HG02981 (cell line): ENCODE data around the gene INPP4B.
"Not testable (repeated sequence)": the region's sequence is repeated elsewhere in the genome, so short reads cannot be mapped to it uniquely, and the experiment has no call there.

Experiments
- ATAC-seq: cut with Tn5 transposase; IDR thresholded peaks from one replicate; pipeline ENCODE4 v1.9.1; 2021; ENCODE audit warnings: mild to moderate bottlenecking, moderate library complexity; ENCODE audit not compliant: unreplicated experiment

INPP4B gene

GRCh38 chr4:142826503-142827241 lies 19.4 kb downstream of the INPP4B start:
- no peak for ATAC-seq

GRCh38 chr4:142824368-142824767 lies 21.7 kb downstream of the INPP4B start:
- ATAC-seq = no peak

GRCh38 chr4:142823796-142824195 lies 22.3 kb downstream of the INPP4B start:
- ATAC-seq = no peak

- no peak for ATAC-seq
Measured at GRCh38 chr4:142818476-142818875, 27.6 kb downstream of the INPP4B start.

- ATAC-seq = no peak
Measured at GRCh38 chr4:142818031-142818430, 28.1 kb downstream of the INPP4B start.

GRCh38 chr4:142817442-142817841 lies 28.7 kb downstream of the INPP4B start:
- no peak for ATAC-seq

- ATAC-seq = no peak
Measured at GRCh38 chr4:142815834-142816233, 30.3 kb downstream of the INPP4B start.

- ATAC-seq = no peak
Measured at GRCh38 chr4:142813388-142813787, 32.7 kb downstream of the INPP4B start.

GRCh38 chr4:142812091-142812490 lies 34.0 kb downstream of the INPP4B start:
- ATAC-seq = no peak

- no peak for ATAC-seq
Measured at GRCh38 chr4:142811034-142811433, 35.1 kb downstream of the INPP4B start.

- no peak for ATAC-seq
Measured at GRCh38 chr4:142809559-142809958, 36.5 kb downstream of the INPP4B start.

- not testable (repeated sequence) for ATAC-seq
Measured at GRCh38 chr4:142803879-142804278, 42.2 kb downstream of the INPP4B start.

- ATAC-seq = no peak
Measured at GRCh38 chr4:142801966-142802365, 44.1 kb downstream of the INPP4B start.

- ATAC-seq = no peak
Measured at GRCh38 chr4:142781114-142781513, 65.0 kb downstream of the INPP4B start.

GRCh38 chr4:142778900-142779299 lies 67.2 kb downstream of the INPP4B start:
- no peak for ATAC-seq

GRCh38 chr4:142778430-142778829 lies 67.7 kb downstream of the INPP4B start:
- ATAC-seq = no peak

GRCh38 chr4:142777045-142777743 lies 68.9 kb downstream of the INPP4B start:
- no peak for ATAC-seq

GRCh38 chr4:142776026-142776425 lies 70.1 kb downstream of the INPP4B start:
- ATAC-seq = no peak

GRCh38 chr4:142773505-142773904 lies 72.6 kb downstream of the INPP4B start:
- ATAC-seq = no peak

GRCh38 chr4:142762280-142762679 lies 83.8 kb downstream of the INPP4B start:
- no peak for ATAC-seq

- ATAC-seq = no peak
Measured at GRCh38 chr4:142752202-142752786, 93.8 kb downstream of the INPP4B start.
